Head of caudate nucleus (tissue), 42 donors: Measurements from ENCODE around the gene SUSD1.
"Not testable (repeated sequence)": the region's sequence is repeated elsewhere in the genome, so short reads cannot be mapped to it uniquely, and the experiment has no call there.

Experiments used
- DNase-seq, 42 donors: peaks; one replicate each; pipeline versions ENCODE4 v3.0.0 to v3.0.0-alpha.2; 2020 to 2021; ENCODE audit warnings: mixed read lengths in 7 of 42
- intact Hi-C: fragments of 100-400 bp; cut with DNase I; formaldehyde crosslinking; loops from one replicate; pipeline ENCODE4 v1.15.0; 2022

The SUSD1 gene

GRCh38 chr9:112137066-112137465 is 38.0 kb downstream of the SUSD1 start:
- DNase-seq = peak in 10 of 42 donors; percentile 6 to 69 (median 32)
- intact Hi-C loops = no loop called here

GRCh38 chr9:112135706-112136105 is 39.4 kb downstream of the SUSD1 start:
- no peak for DNase-seq
- intact Hi-C loops = no loop called here

GRCh38 chr9:112133806-112134205 is 41.3 kb downstream of the SUSD1 start:
- DNase-seq, intact Hi-C loops: not testable (repeated sequence)

- DNase-seq = no peak
- intact Hi-C loops = no loop called here
Observed at GRCh38 chr9:112132356-112132755, 42.7 kb downstream of the SUSD1 start.

- intact Hi-C loops = no loop called here
- DNase-seq = no peak
Observed at GRCh38 chr9:112130997-112131396, 44.1 kb downstream of the SUSD1 start.

- DNase-seq = no peak
- intact Hi-C loops = no loop called here
Observed at GRCh38 chr9:112130347-112130746, 44.8 kb downstream of the SUSD1 start.

- intact Hi-C loops = no loop called here
- DNase-seq = no peak
Observed at GRCh38 chr9:112129246-112129645, 45.9 kb downstream of the SUSD1 start.

GRCh38 chr9:112128399-112128798 is 46.7 kb downstream of the SUSD1 start:
- DNase-seq, intact Hi-C loops: not testable (repeated sequence)

GRCh38 chr9:112127281-112127680 is 47.8 kb downstream of the SUSD1 start:
- intact Hi-C loops = no loop called here
- no peak for DNase-seq

GRCh38 chr9:112125951-112126388 is 49.1 kb downstream of the SUSD1 start:
- no peak for DNase-seq

GRCh38 chr9:112124156-112124555 is 50.9 kb downstream of the SUSD1 start:
- DNase-seq = no peak

More at GRCh38 chr9:112125951-112126388, 49.1 kb downstream of the SUSD1 start:
- intact Hi-C loops = no loop called here

GRCh38 chr9:112121633-112122032 is 53.5 kb downstream of the SUSD1 start:
- DNase-seq = no peak
- intact Hi-C loops = no loop called here

More at GRCh38 chr9:112124156-112124555, 50.9 kb downstream of the SUSD1 start:
- intact Hi-C loops = no loop called here

GRCh38 chr9:112120439-112120925 is 54.6 kb downstream of the SUSD1 start:
- intact Hi-C loops = no loop called here
- DNase-seq = peak in 18 of 42 donors; percentile 11 to 71 (median 38)

- intact Hi-C loops = no loop called here
- no peak for DNase-seq
Observed at GRCh38 chr9:112120030-112120341, 55.1 kb downstream of the SUSD1 start.

GRCh38 chr9:112119225-112120029 is 55.7 kb downstream of the SUSD1 start:
- intact Hi-C loops = no loop called here
- DNase-seq = no peak

- intact Hi-C loops = no loop called here
- DNase-seq = no peak
Observed at GRCh38 chr9:112118009-112118408, 57.1 kb downstream of the SUSD1 start.

GRCh38 chr9:112115970-112116753 is 58.9 kb downstream of the SUSD1 start:
- DNase-seq = no peak
- intact Hi-C loops = no loop called here

- no peak for DNase-seq
- intact Hi-C loops = no loop called here
Observed at GRCh38 chr9:112115109-112115508, 60.0 kb downstream of the SUSD1 start.

- intact Hi-C loops = no loop called here
Observed at GRCh38 chr9:112112941-112113681, 62.0 kb downstream of the SUSD1 start.

More at GRCh38 chr9:112112941-112113681, 62.0 kb downstream of the SUSD1 start:
- DNase-seq = peak in 3 of 42 donors; percentile 18 to 58 (median 25)
